HG03520 (cell line): ENCODE results near the gene MYO1D.

Experiments
- ATAC-seq: cut with Tn5 transposase; IDR thresholded peaks from one replicate; pipeline ENCODE4 v1.9.1; 2021; ENCODE audit warnings: mild to moderate bottlenecking, moderate library complexity; ENCODE audit not compliant: unreplicated experiment

The MYO1D gene

DNA sequence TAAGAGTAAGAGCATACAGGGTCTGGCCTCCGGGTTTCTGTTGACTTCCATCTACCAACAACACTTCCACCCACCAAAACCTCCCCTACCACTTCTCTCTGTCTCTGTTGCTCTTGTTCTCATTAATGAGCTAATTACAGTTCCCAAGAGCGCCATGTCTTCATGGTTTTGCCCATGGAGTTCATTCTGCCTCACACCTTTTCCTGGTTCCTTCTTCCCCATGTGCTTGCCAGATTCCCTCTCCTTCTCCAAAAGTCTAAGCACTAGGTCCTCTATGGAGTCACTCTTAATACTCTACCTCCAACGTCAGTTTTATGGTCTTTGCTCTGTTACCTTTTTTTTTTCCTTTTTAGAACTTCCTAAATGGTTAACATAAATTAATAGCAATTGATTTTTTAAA lies 92.8 kb downstream of the MYO1D start:
- ATAC-seq: no peak

DNA sequence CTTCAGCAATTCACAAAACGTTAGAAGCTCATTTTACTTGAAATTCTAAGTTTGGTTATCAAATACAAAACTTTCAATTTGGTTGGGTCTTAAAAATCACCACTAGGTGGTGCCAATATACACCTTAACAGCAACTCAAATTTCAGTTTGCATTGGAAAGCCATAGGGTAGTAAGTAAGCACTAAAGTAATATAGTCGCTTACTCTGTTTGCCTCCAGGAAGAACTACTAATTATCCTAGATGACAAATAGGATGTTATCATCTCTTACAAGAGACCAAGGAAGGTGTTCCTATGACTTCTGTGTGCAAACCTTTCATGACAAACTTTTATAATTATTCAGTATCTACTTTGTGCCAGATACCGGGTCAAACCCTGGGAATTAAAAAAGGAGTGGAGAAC lies 93.3 kb downstream of the MYO1D start:
- ATAC-seq: no peak

DNA sequence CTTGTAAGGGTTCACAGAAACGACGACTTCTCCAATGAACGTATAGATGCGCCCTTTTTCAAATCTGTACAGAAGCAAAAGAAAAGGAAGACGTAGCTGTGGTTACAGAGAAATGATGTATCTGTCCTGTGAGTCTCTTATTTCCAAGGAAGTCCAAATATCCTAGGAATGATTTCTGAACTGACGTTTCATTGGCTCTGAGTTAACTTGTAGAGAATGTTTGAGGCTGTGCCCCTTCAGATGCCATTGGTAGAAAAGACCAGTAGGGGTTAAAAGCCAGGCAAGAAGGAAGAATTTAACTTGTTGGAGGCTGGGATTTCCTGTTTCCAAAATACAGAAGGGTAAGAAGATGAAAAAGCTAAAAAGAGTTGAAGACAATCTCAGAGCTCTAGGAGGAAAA lies 96.2 kb downstream of the MYO1D start:
- no peak for ATAC-seq

DNA sequence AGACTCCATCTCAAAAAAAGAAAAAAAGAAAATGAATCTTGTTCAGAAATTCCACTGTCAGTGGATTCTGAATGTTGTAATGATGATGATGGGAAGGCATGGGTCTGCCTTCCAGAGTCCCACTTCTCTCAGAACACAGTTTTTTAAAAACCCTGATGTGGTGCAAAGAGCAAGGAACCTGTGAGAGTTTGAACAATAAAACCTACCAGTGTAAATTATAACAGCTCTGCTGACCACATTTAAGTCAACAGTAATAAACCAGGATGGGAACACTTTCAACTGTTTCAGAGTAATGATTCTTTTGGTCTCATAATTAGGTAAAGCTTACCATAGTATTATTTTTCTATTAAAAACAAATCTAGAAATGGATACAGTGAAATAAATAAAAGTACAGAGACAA lies 99.0 kb downstream of the MYO1D start:
- ATAC-seq: no peak

DNA sequence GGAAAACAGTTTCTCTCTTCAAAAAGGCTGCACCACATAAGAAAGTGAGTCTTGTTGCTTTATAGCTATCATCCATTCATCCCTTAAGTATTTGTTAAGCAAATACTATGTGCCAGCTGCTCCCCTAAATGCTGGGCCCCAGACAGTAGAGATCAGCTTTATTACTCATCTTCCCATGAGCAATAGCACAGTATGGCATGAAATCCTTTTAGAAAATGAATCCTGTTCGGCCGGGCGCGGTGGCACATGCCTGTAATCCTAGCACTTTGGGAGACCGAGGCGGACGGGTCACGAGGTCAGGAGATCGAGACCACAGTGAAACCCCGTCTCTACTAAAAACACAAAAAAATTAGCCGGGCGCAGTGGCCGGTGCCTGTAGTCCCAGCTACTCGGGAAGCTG lies 99.5 kb downstream of the MYO1D start:
- no peak for ATAC-seq

DNA sequence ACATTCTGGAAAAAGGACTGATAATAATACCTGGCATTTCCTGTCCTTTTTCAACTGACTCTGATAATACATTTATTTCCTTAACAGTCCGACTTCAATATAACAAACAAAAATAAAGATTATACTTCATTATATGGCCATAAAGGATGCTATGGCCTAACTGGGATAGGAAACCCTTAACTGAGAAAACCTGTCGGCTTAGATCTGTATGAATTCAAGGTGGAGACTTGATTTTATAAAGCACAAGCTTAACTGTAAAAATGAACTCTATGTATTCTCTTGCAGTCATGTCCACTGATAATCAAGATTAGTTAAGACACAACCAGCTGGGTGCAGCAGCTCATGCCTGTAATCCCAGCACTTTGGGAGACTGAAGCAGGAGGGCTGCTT lies 102.2 kb downstream of the MYO1D start:
- ATAC-seq: no peak

DNA sequence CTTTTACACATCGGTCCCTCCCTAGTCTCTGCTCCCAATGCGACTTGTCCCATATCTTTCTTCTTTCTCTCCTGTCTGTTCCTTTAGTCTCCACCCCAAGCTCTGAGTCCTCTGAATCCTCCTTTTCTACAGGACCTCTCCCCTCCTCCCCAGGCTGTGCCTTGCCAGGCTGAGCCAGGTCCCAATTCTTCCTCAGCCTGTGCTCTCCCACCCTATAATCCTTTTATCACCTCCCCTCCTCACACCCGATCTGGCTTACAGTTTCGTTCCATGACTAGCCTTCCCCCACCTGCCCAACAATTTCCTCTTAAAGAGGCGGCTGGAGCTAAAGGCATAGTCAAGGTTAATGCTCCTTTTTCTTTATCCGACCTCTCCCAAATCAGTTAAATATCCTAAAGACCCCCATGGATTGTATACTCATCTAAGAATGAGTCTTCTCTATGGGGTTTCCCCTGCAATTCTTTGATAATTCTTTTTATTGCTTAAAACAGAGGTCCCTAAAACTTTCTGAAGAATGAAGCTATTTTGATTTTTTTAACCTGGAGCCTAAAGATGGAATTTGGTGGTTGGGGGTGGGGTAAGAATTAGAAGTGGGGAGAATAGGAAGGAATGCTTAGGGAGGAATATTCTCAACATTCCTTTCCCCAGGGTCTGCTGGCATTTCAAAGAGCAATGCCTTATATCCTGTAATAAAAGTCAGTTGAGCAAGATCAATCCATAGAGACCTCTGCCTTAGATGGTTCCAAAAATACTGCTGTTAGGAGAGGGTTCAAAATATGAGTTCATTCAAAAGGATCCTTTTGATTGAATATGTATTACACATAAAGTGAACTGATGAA lies 102.8 kb downstream of the MYO1D start:
- ATAC-seq: no peak

DNA sequence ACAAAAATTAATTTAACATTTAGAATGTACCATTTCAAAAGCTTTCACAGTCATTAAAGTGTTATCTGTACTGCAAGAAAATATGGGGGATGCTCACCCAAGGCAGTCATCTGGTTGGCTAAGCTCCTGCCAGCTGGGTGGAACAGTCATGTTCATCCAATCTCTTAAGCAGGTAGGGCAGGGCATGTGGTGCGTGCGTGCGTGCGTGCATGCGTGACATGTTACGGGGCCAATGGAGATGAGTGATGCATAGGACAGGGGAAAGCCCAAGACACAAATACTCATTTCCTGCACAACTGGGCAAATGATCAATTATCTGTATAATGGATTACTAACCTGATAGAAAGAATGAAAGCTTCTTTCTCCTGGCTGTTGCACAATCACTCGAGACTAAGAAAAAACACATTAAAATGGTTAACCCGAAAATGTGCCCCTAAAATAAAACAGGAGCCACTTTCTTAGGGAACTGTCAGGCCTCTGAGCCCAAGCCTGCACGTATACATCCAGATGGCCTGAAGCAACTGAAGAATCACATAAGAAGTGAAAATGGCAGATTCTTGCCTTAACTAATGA lies 104.4 kb downstream of the MYO1D start:
- ATAC-seq: no peak

DNA sequence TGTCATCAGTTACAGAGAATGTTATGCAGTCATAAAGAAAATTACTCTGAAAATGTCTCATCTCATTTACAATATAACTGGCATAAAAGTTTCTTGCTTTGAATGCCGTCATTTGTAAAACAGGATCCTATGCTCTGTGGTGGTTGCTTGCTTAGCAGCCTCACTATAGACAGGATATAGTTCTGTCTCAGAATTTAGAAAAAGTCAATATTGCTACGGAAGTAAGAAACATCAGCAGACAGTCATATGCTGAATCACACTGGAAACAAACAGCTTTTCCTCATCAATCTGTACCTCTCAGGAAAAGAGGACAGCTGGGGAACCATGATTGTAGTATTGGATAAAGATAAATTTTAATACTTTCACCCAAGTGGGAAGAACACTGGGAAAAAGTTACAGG lies 105.5 kb downstream of the MYO1D start:
- ATAC-seq: no peak

DNA sequence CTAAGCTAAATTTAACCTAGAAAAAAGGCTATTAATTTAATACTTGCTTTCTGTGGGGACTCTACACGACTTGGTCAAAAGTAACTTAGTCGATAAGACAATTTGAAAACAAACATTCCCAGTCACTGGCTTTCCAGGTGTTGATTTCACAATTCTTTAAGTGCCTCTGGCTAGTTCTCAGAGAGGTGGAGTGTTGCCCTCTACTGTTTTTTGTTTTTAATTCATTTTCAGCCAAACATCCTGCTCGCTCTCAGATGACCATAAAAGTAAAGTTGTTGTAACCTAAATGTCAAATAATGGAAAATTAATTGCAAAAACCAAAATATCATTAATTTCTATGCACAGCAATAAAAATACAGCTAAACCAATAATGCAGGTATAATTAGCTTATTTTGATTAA lies 107.1 kb downstream of the MYO1D start:
- ATAC-seq: no peak

DNA sequence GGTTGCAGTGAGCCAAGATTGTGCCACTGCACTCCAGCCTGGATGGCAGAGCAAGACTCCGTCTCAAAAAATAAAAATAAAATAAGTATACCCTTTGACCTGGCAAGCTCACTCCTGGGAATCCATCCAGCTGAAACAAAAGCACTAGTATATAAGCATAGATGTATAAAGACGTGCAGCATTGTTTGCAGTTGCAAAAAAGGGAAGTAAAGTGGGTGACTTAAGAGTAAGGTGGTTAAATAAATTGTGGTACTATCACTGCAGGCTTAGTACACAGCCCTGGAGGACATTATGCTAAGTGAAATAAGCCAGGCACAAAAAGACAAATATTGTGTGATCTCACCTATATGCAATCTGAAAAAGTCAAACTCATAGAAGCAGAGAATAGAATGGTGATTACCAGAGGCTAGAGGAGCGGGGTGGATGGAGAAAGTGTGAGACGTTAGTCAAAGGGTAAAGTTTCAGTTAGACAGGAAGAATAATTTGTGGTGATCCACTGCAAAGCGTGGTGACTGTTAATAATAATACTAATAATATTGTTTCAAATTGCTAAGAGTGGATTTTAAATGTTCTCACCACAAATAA lies 113.0 kb downstream of the MYO1D start:
- no peak for ATAC-seq

DNA sequence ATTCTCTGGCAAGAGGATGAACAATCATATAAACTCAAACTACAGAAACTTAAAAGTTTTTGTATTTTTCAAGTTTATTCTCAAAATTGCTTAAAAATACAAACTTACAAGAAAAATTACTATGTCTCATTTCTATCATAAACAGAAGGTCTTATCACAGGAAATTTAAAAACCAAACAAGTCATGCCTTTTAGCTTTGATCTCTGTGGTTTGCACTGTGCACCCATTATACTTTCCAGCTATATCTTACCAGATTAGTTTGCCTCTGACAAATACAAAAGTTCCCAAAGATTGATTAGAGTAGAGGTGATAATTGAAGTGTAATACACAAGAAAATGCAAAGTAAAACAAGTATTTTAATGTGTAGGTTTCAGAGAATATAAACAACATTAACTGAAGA lies 117.4 kb downstream of the MYO1D start:
- no peak for ATAC-seq

DNA sequence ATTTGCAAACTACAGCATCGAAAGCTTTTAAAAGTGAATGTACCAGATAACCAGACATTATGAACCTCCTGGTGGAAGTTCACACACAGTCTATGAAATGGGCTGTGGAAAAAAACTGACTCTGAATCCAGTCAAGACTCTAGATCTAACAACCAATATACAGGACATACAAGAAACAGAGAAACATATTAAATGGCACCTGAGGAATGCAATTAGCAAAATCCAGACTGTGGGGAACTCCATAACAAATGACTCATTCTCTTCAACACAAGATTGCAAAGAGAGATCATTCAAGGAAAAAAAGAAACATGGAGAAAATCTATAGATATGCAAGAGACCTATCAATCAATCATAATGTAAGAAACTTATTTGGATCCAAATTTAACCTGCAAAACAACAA lies 119.0 kb downstream of the MYO1D start:
- ATAC-seq: no peak

DNA sequence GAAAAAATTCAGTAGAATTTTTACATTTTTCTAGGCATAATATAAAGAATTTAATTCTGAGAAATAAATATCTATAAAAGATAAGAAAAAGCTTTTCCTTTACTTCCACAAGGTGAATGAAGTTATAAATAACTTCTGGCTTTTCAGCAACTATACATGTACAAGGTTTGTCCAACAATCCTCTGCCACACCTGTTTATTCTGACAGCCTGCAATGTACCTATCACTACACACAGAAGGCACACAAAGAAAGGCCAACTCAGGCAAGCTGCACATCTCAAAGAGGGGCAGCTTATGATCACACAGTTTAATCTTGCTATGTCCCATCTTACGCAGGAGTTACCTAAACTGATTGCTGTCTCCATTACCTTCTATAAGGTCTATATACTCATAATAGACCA lies 120.2 kb downstream of the MYO1D start:
- ATAC-seq: no peak

DNA sequence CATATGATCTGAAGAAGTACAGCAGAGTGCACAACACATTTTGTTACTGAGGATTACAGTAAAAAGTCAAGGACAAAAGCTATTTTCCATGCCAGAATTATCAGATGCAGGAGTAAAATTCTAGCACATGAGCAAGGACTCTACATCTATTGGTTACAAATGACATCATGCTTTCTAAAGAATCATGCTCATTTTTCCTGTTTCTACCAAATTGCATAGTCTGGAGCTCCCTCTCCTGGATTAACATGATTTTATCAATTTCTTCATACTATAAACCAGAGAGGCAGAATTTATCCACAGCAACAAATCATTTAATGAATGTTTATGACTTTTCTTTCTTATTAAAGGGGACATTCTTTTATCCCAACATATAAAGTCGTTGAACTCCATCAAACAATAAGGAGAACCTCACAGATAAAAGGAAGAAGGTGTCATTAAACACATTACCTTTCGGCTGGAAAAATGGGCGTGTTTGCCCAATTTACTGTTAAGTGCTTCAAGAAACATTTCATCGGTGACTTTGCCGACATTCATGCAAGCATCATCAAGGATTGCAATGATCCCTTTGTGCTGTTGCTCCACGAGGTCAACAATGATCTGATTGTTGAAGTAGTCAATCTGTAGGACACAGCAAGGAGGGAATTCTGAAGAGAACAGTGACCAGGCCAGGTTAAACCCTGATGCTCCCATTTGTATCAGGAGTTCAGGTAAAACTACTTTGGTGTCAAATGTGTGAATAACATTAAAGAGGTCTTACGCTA lies 121.7 kb downstream of the MYO1D start:
- ATAC-seq: no peak

DNA sequence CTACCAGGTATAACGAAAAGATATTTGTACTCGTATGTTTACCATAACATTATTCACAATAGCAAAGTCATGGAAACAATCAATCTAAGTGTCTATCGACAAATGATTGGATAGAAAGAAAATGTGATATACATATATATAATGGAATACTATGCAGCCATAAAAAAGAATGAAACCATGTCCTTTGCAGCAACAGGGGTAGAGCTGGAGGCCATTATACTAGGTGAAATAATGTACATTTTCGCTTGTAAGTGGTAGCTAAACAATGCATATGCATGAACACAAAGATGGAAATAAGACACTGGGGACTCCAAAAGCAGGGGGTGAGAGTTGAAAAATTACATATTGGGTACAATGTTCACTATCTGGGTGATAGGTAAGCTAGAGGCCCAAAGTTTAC lies 124.0 kb downstream of the MYO1D start:
- no peak for ATAC-seq

DNA sequence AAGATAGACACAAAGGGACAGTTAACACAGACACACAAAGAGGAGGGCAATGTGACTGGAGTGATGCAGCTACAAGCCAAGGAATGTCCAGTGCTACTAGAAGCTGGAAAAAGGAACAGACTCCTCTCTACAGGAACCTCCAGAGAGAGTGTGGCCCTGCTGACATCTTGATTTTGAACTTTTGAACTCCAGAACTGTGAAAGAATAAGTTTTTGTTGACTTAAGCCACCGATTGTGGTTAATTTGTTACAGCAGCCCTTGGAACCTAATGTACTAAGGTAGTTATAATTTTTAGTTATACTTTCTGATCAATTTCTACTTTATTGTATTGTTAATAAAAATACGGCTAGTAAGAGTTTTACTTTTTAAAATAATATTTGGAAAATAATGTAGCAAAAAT lies 129.1 kb downstream of the MYO1D start:
- no peak for ATAC-seq

DNA sequence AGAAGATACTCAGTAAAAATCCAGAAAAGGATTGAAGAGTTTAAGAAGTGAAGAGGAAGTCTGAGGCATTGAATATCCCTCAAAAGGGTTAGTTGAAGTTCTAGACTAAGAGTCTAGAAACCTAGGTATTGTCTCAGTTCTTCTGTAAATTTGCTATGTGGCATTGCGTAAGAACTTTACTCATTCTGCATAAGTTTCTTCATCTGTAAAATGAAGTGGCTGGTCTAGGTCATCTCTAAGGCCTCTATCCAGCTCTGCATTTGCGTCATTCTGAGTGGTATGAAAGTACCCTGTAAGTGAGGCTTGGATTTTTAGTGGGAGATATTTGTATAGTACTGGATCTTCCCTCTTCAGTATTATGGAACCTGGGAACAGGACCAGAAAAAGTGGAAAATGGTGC lies 130.2 kb downstream of the MYO1D start:
- no peak for ATAC-seq

DNA sequence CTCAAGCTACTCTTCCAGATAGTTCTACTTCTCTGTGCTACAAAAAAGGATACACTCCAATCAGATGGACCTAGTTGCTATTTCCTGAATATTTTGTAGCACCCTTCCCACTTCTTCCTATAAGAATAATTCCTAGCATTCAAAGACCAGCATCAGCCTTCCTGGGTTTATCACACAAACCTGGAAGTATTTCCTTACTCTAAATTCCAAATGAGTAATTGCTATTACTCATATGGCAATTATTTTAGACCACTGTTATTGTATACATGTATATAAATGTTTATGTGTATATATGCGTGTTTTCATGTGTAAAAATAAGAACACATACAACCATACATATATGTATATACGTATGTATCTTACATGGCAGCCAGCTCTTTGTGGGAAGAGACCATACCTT lies 130.6 kb downstream of the MYO1D start:
- no peak for ATAC-seq

DNA sequence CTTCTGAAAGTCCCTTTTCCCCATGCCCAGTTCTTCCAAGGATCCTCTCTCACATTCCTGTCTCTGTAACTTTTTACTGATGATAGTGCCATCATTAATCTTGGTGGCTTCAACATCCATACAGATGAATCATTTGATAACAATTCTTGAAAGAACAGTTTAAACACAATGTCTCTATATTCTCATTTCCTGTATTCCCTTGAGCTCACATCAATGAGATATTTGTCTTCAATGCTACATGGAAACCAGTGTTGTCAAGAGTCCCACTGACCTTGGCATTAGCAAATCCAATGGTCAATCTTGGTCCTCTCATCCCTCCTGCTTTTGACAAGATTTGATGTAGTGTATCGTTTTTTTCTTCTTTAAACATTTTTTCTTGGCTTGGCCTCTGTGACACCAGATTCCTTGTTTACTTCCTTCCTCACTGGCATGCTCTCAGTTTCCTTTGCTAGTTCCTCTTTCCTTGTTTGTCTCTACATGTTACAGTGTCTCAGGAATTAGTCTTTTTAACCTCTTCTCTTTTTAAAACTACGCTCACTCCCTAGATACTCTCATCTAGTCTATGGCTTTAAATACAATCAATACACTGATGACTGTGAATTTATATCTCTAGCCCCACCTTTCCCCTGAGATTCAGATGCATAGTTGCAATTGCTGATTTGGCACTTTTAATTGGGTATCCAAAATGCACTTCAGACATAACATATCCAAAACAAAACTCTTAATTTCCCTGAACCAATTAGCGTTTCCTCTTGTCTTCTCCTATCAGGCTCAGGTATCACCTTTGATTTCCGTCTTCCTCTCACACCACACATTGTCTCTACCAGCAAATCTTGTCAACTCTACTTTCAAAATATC lies 134.0 kb downstream of the MYO1D start:
- ATAC-seq: no peak

DNA sequence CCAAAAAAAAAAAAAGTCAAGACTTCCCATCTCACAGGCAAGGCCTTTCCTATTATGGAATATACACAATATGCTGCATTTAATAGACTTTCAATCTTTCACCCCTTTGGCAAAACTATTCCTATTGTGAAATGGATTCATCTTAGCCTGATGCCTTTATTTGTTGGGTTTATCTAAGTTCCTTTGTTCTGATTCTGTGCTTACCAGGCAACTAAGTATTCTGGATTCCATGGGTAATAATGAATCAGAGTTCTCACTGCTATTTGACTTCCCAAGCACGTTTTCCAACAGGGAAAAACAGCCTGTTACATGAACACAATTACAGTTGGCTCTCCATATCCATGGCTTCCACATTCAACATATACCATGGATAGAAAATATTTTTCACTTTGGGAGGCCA lies 135.5 kb downstream of the MYO1D start:
- ATAC-seq: no peak
